Islet precursor cell (in vitro differentiated cells): Measurements from ENCODE around the gene CIRBP.

Experiments used
- DNase-seq: peaks from one replicate; pipeline ENCODE4 v3.0.0-alpha.2; 2018

CIRBP gene

DNA sequence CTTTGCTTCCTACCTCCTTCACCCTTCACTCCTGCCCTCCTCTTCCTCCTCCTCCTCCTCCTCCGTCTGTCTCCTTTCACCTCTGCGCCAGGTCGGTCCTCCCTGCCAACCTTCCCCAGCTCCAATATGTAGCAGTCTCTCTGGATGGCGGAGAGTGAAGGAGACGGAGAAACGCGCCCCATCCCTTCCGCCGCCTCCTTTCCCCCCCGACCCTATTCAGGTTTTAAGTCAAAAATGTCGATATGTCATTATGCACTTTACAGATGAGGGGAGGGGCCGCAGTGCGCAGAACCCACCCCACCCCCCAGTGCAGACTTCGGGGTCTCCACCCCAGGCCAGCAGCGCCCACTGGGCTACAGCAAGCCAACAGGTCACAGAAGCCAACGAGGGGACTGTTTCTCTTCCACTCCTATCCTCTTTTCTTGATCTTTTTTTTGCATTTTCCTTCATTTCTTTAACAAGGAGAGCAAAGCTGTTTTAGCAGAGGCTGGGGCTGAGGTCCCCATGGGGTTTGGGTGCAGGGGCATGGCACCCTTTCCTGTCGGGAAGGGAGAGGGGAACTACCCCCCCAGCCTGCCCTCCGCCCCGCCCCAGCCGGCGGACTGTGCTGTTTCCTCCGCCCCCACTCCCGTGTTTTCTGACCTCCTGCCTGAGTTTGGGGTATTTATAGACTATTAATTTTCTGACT lies 11.5 kb upstream of the CIRBP start:
- DNase-seq, result no peak

DNA sequence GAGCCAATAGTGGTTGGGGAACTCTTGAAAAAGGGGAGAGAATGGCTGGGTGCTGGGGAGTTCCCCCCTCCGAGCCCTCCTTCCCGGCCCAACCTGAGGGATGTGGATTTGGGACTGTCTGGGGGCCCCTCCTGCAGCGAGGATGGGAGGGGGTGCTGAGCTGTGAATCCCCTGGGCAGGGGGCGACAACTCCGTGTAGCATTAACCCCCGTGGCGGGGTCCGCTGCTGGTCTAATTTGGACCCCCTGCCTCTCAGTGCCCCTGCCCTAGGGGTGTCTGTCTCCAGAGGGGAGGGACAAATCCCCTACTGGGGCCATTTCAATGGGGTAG lies 11.0 kb upstream of the CIRBP start:
- DNase-seq, result no peak

DNA sequence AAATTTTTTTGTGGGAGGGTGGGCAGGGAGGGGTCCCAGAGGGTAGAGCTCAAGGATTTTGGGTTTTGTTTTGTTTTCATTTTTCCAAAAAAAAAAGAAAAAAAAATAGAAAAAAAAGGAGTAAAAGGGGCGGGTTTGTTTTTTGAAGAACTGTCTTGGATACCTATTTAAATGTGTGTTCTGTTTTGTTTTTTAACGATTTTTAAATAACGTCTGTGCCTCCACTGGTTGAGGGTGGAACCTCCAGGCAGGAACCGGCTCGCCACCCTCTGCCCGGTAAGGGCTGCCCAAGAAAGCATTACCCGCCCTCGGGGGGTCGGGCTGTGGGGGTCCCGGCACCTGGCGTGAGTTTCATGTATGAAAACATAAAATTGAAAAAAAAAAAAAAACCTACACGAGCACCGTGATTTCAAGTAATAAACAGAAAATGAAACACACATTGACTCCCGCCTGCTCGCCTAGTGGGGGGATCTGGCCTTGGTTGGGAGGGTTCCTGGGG lies 10.4 kb upstream of the CIRBP start:
- no peak for DNase-seq

DNA sequence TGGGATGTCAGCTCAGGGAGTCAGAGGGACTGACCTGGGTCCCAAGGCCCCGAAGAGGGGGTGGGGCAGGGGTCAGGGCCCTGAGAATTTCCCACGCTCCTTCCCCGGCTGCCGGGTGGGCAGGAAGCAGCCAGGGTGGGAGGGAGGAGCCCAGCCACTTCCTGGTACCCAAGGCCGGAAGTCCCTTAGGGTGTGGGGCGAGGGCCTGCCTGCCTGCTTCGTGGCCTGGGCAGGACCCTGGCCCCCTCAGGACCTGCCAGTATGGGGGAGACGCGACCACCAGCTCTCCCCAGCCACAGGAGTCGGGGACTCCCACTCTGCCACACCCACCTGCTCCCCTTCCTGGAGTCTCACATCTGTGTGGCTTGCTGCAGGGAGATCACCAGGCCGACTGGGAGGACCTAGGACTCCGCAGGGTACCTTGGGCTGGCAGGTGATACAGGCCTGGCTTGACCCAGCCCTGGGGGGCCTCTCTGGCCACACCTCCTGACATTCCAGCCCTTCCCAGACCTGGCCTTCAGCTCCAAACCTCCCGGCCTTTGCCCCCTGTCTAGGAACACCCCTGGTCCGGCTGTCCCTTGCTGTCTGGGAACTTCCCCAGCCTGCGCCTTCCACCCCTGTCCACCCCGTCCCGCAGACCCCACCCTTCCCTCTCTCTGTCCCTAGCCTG lies 9.8 kb upstream of the CIRBP start:
- DNase-seq, result peak; percentile 92

DNA sequence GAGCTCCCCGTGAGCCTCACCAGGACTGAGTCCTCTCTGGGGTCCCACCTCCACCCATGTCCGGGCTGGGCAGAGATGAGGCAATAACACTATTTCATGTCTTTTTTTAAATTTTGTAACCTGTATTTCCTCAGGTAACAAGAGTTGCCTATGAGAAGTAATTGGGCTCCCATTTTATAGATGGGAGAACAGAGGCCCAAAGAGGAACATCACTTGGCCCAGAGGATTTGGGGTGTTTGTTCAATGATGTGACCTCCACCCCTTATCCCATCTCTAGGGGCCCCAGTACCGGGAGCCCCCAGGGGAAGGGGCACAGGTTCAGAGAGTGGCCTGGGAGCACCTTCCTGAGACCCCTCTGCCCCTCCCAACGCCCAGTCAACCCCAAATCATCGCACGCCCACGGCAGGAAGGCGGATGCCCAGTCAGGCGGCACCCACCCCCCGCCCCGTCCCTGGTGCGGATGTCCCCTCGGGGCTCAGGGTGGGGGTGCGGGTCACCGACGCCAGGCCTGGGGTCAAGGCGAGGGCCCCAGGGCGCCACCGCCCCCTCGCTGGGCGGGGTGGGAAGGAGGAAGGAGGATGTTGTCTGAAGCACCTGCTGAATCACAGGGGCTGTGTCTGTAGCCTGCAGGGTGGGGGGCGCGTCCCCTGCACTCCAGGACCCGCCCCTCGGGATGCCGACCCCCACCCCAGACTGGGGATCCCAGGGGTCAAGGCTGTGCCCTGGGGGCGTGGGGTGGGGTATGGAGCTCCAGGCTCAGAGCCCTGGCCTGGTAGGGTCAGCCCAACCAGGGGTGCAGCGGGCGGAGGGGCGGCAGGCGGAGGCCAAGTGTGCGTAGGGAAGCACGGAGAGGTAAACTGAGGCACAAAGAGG lies 9.0 kb upstream of the CIRBP start:
- DNase-seq, result no peak

DNA sequence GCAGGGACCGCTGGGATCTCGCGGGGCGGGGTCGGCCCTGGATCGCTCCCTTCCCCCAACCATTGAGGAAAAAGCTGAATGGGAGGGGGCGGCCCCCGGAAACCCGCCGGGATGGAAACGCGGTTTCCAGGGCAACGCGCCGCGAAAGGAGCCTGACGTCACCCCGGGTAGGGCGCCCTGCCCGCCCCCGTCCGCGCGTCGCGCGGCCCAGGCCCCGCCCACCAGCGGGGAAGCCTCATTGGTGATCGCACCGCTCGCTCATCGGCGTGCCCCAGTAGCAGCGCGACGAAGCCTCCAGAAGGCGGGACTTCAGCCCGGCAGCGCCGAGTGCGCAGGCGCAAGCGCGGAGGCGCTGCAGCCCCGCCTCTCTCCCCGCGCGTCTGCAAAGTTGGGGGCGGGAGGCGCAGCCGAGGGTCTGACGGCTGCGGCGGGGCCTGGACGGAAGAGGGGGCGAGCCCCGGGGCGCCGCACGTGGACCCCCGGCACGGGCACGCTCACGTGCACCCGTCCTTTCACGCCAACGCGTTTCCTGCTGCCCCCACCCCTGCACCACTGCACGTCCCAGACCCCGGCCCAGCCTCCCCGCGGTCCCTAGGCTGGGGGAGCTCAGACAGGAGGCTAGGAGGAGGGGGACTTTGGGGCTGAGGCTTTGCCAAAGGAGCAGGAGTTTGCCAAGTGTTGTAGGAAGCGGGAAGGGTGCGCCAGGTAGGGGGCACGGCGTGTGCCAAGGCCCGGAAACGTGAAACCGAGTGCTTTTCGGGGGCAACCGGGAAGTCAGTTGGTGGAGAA lies 8.2 kb upstream of the CIRBP start:
- DNase-seq, result peak; percentile 97

DNA sequence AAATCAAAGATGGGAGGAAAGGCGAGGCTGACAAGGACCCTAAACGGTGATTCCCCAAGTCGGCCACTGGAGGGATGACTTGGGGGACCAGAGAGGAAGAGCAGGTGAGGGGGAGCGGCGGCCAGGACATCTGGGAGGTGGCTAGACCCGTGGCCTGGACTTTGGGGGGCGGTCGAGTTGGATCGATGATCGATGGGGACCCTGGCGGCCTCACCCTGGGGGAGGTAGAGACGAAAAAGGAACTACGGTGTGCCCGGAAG lies 7.7 kb upstream of the CIRBP start:
- no peak for DNase-seq

DNA sequence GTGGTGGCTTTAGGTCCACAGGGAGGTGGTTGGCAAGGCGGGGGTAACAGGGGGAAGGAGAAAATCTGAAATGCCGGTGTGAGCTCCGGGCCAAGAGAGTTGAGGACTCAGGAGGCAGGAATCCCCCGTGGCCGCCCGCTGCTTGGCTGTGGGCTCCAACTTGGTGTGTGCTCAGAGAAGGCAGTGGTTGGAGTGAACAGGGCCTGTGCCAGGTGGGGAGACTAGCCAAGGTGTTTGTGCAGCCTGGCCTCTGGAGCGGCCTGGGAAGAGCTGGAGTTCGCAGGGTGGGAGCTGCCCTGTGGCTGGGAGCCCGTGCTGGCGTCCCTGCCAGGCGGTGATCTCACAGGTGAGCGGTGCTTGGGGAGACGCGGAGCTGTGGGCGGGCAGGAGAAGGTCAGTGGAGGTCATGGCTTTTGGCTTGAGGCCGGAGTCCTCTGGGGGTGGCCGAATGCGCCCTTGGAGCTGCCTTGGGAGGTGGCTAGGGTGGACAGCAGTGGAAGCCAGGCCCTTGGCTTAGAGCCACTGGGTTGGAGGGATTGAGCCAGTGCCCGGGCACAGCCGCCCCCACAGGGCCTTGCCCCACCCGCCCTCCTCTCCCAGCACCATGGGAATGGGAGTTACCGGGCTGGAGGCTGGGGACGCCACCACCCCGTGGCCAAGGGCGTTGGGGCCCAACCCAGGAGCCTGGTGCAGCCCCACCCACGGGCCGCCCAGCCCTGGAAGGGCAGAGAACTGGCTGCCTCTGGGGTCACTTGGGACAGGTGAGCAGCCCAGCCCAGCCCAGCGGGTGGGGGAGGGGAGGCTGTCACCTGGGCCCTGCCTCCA lies 7.1 kb upstream of the CIRBP start:
- DNase-seq, result no peak

DNA sequence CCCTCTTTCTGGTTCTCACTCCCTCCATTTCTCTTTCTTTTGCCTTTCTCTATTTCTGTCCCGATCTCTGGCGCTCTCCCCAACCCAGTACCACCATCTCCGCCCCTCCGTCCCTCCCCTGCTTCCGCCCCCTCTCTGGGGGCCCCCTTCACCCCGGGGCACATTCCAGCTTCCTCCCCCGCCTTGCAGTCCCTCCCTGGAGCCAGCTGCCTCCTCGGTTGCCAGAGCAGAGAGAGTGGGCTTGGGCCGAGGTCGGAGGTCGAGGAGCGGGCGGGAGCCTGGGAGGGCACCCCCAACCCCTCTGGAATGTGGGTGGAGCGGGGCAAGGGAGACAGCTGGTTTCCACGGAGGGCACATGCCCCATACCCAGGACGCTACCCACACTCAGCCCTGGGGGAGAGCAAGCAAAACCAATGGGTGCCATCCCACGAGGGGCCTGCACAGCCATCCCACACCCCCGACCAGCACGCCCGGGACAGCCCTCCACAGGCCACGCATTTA lies 6.5 kb upstream of the CIRBP start:
- no peak for DNase-seq

DNA sequence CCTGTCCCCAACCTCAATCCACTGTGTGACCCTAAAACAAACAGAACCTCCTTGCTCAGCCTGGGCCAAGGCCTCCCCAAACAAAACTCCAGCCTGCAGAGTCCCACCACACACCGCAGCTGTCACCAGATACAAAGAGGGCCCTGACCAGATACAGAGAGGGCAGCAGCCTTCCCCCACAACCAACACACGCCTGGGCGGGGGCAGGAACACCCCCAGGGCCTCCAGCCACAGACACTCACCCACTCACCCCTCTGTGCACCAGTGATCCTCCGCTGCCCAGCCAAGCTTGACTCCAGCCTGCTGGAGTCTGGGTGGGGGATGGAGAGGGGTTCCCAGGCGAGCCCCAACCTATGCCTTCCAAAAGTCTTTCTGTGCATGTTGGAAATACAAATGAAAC lies 5.9 kb upstream of the CIRBP start:
- no peak for DNase-seq

DNA sequence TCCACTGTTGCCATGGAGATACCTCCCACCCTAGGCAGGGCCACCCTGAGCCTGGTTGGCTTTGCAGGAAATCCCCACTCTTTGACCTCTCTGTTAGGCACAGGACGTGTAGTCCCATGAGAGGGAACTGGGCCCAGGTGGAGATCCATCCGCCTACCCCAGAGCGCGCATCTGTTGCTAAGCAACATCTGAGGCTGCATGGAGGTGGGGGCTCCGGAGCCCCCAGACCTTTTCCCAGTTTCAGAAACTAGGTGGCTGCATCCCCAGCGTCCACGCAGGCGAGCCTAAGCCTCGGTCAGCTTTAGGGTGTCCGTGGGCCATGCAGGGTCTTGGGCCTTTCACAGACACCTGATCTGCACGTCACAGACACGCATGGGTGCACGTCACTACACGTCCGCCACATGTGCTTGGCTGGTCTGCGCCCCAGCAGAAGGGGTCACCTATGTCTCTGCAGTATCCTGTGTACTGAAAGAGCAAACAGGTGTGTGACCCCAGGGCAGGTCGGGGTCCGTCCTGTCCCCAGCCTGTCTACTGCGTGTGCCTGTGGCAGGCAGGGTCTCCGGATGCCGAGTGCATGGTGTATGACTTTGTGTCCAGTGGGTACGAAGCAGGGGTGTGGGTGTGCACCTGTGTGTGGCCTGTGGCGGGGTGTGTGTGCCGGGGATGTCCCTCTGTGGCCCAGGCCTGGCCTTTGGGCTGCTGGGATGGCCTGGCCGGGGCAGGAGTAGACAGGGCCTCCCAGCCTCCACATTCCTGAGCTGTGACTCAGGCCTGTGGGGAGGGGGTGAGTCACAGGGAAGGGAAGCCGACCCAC lies 4.1 kb upstream of the CIRBP start:
- peak; percentile 98 for DNase-seq

DNA sequence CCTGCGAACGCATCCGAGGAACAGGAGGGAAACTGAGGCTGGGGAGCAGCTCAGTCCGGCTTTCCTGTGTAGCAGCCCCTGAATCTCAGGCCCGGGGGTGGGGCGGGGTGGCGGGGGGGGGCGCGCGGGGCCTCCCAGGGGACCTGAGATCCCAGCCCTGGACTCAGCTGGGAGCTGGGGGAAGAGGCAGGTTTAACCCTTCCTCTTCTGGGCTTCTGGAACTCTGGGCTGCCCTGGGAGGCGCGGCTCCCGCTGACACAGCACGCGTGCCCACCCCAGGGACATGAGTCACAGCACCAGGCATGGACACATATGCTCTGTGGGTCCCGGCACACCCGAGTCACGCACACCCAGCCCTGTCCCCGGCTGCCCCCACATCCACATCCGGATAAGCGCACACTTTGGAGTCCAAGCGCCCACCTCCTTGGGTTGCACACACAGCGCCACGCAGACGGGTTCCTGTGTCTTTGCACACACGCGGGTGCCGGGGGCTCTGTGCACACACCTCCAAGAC lies 3.5 kb upstream of the CIRBP start:
- no peak for DNase-seq

DNA sequence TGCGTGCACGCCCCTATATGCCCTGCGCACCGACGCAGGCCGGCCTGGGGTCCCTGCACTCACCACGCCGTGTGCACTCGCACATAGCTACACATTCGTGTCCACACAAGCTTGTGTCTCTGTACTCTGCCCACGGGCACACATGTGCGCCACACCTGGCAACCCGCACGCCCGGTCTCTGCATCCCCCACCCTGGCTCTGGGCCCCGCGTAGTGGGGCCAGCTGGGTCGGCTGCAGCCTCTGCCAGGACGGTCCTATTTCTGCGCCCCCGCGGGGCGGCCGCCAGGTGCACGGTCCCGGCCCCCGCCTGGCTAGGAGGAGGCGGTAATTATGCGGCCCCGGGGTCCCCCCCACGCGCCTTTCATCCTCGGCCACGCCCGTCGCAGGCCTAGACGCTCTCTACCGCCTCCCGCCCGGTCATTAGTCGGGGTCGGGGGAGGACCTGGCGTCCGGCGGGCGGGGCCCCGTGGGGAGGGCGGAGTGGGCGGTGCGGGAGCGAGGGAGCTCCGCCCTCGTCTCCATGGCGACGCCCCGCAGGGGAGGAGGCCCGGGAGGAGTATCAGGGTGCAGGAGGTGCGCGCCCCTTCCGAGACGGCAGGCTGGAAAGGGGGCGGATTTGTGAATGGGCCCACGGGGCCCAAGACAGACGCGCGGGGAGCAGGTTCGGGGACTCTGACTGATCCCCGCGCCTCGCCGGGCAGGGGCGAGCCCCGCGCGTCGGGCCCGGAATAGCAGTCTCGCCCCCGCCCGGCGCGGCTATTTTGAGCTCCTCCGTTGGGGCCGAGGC lies 2.8 kb upstream of the CIRBP start:
- DNase-seq, result peak; percentile 93

DNA sequence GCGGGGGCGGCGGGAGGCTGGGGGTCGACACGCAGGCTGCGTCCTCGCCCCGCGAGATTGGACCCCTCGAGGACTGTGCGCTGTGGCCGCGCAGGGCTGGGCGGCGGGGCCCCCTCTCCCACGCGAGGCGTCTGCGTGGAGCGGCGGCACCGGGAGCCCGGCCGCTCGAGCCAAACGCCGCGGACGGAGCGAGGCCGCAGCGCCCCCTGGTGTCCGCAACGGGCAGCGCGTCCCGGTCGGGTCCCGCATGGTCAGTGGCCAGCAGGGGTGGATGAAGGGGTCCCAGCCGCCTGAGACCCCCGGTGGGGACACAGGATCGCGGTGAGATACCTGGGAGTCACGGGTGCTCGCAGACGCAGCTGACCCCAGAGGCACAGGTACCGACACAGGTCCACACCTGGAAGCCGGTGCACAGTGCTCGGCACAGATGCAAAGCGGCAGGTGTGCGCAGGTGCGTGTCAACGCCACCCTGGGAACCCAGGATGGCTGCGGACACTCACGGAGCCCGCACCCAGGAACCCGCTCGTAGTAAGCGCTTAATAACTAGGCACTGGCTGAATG lies 2.1 kb upstream of the CIRBP start:
- DNase-seq, result peak; percentile 84

DNA sequence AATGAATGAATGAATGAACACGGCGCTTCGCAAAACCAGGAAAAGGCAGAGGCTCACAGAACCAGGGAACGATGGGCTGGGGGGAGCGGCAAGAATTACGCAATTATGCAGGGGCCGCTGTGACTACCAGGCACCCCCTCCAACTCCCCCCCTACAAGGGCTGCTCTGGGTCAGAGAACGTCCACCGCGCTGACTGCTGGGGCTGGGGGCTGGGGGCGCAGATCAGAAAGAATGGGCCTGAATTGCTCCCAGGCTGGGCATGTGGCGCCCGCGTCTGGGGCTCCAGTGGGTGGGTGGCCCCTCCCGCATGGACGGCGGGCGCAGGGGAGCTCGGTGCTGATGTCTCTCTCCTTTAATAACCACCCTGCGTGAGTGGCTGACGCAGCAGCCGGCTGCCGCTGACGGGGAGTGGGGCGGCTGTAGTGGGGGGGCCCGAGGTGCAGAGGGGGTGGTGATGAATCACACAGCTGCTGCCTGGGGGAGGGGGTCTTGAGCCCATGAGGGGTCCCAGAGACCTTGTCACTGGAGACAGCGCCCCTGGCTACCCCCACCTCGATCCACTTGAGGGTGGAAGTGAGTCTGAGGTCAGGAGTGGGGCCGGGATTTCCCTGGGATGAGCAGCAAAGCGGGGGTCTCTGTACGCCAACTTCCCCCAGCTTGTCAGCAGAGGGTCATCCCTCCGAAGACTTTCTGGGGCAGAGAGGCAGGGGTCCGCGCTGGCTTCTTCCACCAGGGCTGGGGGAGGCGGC lies 1.5 kb upstream of the CIRBP start:
- DNase-seq, result no peak

DNA sequence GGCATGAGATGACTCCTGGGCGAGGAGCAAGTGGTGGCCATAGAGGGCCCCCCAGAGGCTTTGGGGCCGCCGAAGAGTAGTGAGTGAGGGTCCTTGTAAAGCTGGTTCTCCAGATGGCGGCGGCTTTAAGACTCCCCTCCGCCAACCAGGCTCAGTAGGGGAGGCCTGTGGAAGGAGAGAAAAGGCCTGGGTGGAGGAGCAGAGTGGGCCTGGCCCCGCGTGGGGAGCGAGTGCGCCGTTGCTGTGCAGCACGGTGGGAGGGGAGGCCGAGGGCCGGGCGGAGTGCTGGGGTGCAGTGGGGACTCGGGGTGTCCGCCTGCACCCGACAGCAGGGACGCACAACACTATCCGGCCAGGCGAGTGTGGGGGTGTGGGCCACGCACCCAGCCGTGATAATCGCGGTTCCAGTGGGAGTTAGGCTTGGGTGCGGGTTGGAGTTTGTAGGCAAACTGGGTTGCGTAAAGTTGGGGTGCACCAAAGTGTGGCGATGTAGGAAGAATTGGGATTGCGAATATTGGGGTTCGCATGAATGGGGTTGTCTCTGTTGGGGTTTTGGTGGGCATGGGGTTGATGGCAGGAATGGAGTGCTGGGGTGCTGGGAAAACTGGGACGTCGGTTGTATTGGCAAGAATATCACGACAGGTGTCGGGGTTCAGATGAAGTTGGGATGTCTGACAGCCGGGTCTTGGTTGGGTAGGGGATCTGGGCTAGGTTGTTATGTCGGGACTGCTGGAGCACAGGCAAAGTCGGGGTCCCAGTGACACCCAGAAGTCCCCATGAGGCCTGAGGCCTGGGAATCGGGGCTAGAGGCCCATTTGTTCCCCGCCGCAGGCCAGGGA lies 687 bp upstream of the CIRBP start:
- DNase-seq, result no peak

DNA sequence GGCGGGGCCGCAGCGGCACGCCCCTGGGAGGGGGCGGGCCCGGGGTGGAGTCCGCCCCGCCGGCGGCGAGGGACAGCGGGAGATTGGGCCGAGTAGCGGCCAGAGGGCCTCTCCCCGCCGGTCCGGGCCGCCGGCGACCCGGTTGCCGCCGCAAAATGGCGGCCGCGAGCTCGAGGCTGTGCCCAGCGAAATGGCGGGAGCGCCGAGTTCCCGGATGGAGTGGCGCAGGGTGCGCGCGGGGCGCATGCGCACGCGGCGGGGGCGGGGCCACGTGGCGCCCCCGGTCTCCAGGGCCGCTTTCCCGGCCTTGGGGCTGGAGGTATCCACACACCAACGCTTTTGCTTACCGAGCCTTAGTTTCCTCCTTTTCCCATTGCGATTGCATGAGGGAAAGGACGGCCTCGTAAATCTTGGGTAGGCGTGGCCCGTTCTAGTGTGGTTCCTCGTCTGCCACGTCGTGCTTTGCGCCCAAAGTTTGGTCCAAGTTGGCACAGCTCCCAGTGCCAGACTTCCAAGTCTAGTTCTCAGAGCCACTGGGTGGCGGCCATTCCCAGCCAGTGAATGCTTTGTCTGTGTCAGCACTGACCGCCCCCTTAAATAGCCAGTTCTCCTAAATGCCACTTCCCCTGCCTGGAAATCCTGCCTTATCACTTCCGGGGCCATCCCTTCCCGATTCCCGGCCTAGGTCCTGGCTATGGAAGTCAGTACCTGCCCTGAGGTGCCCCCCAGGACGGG lies 513 bp downstream of the CIRBP start:
- peak; percentile 84 for DNase-seq
